Endothelial cell of umbilical vein (primary cell): ENCODE results near the gene GSTO2. TPM values are rescaled to one million over a fixed set of nuclear protein-coding genes. Genes with fewer than 3 reads are reported as not detected.

Experiments
- BruUV-seq: library from RNA; stranded (reverse); fragments of 400-500 nt; replicated peaks from 2 replicates; lab custom pipeline; 2021; lab: Mats Ljungman, UMichigan
- CTCF ChIA-PET: fragments of 300-600, 350-600 bp; sonication (Branson Sonifier 250); formaldehyde crosslinking; loops from one replicate; lab custom pipeline; 2021; ENCODE audit warnings: antibody characterized with exemption, inconsistent platforms; lab: Charles Lee
- POLR2A ChIA-PET: fragments of 300-600, 350-600 bp; sonication (Branson Sonifier 250); formaldehyde crosslinking; loops from one replicate; lab custom pipeline; 2021; ENCODE audit warnings: antibody characterized with exemption, inconsistent platforms; lab: Charles Lee
- DNase-seq: peaks from one replicate; pipeline ENCODE4 v3.0.0-alpha.2; 2011; ENCODE audit warnings: low read depth, low spot score
- FAIRE-seq: peaks from 2 replicates; lab custom pipeline; 2011; peaks lifted over from hg19 to GRCh38; lab: Jason Lieb, UNC
- H2AFZ ChIP-seq: 2 replicates; pipeline ENCODE4 v1.6.0; 2012; ENCODE audit warnings: low read depth, low read length, control low read depth, inconsistent platforms
- H3K27ac ChIP-seq: 2 replicates; pipeline ENCODE4 v1.5.1; 2011; ENCODE audit warnings: low read depth, mild to moderate bottlenecking, control low read depth, low read length, moderate library complexity; ENCODE audit not compliant: insufficient read depth
- H3K27me3 ChIP-seq, 2 experiments: 2 replicates each; pipeline versions ENCODE4 v1.6.0 to v1.6.1; 2011; ENCODE audit warnings: low read length in 2 of 2, mixed read lengths in 1 of 2; ENCODE audit not compliant: control insufficient read depth in 2 of 2, insufficient read depth in 2 of 2
- H3K36me3 ChIP-seq, 2 experiments: 2 replicates in 1 of 2; 3 replicates in 1 of 2; pipeline ENCODE4 v1.5.1; 2011; ENCODE audit warnings: low read length in 2 of 2, mild to moderate bottlenecking in 1 of 2, moderate library complexity in 1 of 2; ENCODE audit not compliant: control insufficient read depth in 2 of 2, insufficient read depth in 2 of 2; ENCODE audit errors: extremely low read depth in 1 of 2
- H3K4me1 ChIP-seq: 3 replicates; pipeline ENCODE4 v1.5.1; 2011; ENCODE audit warnings: mild to moderate bottlenecking, low read length; ENCODE audit not compliant: control insufficient read depth, insufficient read depth; ENCODE audit errors: extremely low read depth
- H3K4me2 ChIP-seq: 2 replicates; pipeline ENCODE4 v1.6.1; 2011; ENCODE audit warnings: low read length, control low read depth, mixed read lengths; ENCODE audit not compliant: insufficient read depth
- H3K4me3 ChIP-seq, 3 experiments: fragments of 200-600 bp in 1 of 3; sonication (generic), shearing (Covaris generic) in 1 of 3; replicated peaks in 1 of 3; 2 replicates each; pipeline ENCODE4 v1.5.1; 2011 to 2016; ENCODE audit warnings: control low read depth in 3 of 3, low read length in 3 of 3, mild to moderate bottlenecking in 2 of 3, inconsistent platforms in 1 of 3, low read depth in 1 of 3, moderate library complexity in 1 of 3; ENCODE audit not compliant: insufficient read depth in 1 of 3
- H3K79me2 ChIP-seq: 2 replicates; pipeline ENCODE4 v1.6.0; 2012; ENCODE audit warnings: low read length, inconsistent platforms; ENCODE audit not compliant: control insufficient read depth, insufficient read depth
- H3K9ac ChIP-seq: replicated peaks from 2 replicates; pipeline ENCODE3; 2011; ENCODE audit warnings: low read length, control low read depth; ENCODE audit not compliant: insufficient read depth; ENCODE audit errors: extremely low read depth
- H3K9me1 ChIP-seq: replicated peaks from 3 replicates; pipeline ENCODE4 v1.6.0; 2011; ENCODE audit warnings: mild to moderate bottlenecking, low read length; ENCODE audit not compliant: control insufficient read depth, insufficient read depth; ENCODE audit errors: extremely low read depth
- H3K9me3 ChIP-seq: replicated peaks from 2 replicates; pipeline ENCODE4 v1.5.1; 2012; ENCODE audit warnings: low read length, inconsistent platforms; ENCODE audit not compliant: control insufficient read depth, insufficient read depth
- H4K20me1 ChIP-seq: replicated peaks from 2 replicates; pipeline ENCODE3; 2011; ENCODE audit warnings: mild to moderate bottlenecking, low read length; ENCODE audit not compliant: control insufficient read depth, insufficient read depth; ENCODE audit errors: extremely low read depth
- CTCF ChIP-seq, 2 donors: IDR thresholded peaks; 1 replicate in 1 of 2; 2 replicates in 1 of 2; pipeline ENCODE4 v1.5.1; 2011; ENCODE audit warnings: low read length in 2 of 2, mild to moderate bottlenecking in 2 of 2, moderate library complexity in 2 of 2, control low read depth in 1 of 2, inconsistent platforms in 1 of 2, low read depth in 1 of 2; ENCODE audit not compliant: insufficient read depth in 1 of 2; ENCODE audit errors: extremely low read depth in 1 of 2
- EZH2 ChIP-seq: IDR thresholded peaks from 2 replicates; pipeline ENCODE4 v1.6.1; 2012; ENCODE audit warnings: borderline replicate concordance, low read depth, mild to moderate bottlenecking, moderate library complexity, low read length, inconsistent platforms; ENCODE audit not compliant: severe bottlenecking
- FOS ChIP-seq: IDR thresholded peaks from 2 replicates; pipeline ENCODE4 v1.6.1; 2011; ENCODE audit warnings: mild to moderate bottlenecking, low read length, moderate library complexity, borderline replicate concordance; ENCODE audit not compliant: insufficient read depth
- GATA2 ChIP-seq: IDR thresholded peaks from 2 replicates; pipeline ENCODE4 v1.7.0; 2011; ENCODE audit warnings: low read depth, mild to moderate bottlenecking, moderate library complexity, mixed read lengths, low read length; ENCODE audit not compliant: insufficient read length, insufficient read depth
- MAX ChIP-seq: IDR thresholded peaks from 2 replicates; pipeline ENCODE4 v1.6.1; 2011; ENCODE audit not compliant: insufficient read depth, insufficient read length
- MYC ChIP-seq: IDR thresholded peaks from one replicate; pipeline ENCODE4 v1.6.1; 2011; ENCODE audit warnings: mild to moderate bottlenecking, low read depth, low read length
- POLR2A ChIP-seq: IDR thresholded peaks from 2 replicates; pipeline ENCODE4 v1.6.1; 2012; ENCODE audit warnings: low read depth, mild to moderate bottlenecking, control low read depth, low read length
- POLR2AphosphoS5 ChIP-seq: IDR thresholded peaks from 2 replicates; pipeline ENCODE4 v1.6.1; 2012; ENCODE audit warnings: low read depth, mild to moderate bottlenecking, control low read depth, low read length, moderate library complexity; ENCODE audit not compliant: insufficient read depth
- dilution Hi-C: fragments of 300-500 bp; cut with MboI; formaldehyde crosslinking; loops from one replicate; pipeline ENCODE4 v1.15.0; 2019; ENCODE audit warnings: low sequenced_read_pairs; ENCODE audit not compliant: extremely low pct_ligation_motif_present
- intact Hi-C: fragments of 100-400 bp; cut with micrococcal nuclease; formaldehyde crosslinking; loops from one replicate; pipeline ENCODE4 v1.10.0; 2022
- polyA plus RNA-seq, 4 experiments: library from polyadenylated mRNA; depleted of rRNA in 3 of 4; stranded (reverse) in 3 of 4; unstranded in 1 of 4; fragments of >200 nt; gene quantifications; 2 replicates each; pipeline versions ENCODE4 v1.2.1 to v1.2.3, GENCODE V29; 2011 to 2012; ENCODE audit warnings: missing spikeins in 1 of 4
- total RNA-seq: library from RNA; stranded (reverse); gene quantifications from 2 replicates; pipeline ENCODE4 v1.2.3, GENCODE V29; 2021

GSTO2 gene
- total and polyA plus RNA-seq, 2 donors (not counting 3 experiments of a cell fraction or from before 2014, with no cell fraction given), result 0.84 to 1.4 TPM

- no peaks in the 10 kb centered on the region for H4K20me1 ChIP-seq
- peaks cover 6% of the 10 kb centered on the region for H3K4me1 ChIP-seq
- no peaks in the 10 kb centered on the region for H3K9me1 ChIP-seq
- FAIRE-seq (no peak), DNase-seq (no peak)
- no peaks in the 10 kb centered on the region for H3K9me3 ChIP-seq
- CTCF ChIA-PET, result interaction anchor here (0.9 kb wide), 1 partner anchor 24 kb away, joined by 4 read pairs; no protein-coding TSS in a partner anchor
- peaks cover 11% of the 10 kb centered on the region for H3K79me2 ChIP-seq
- dilution Hi-C loops (no loop called here), intact Hi-C loops (no loop called here)
- H3K9ac ChIP-seq, result no peak overlapping the region
- POLR2A ChIA-PET, result interaction anchor here (0.6 kb wide), 1 partner anchor 360 kb away, joined by 5 read pairs; no protein-coding TSS in a partner anchor
- no peak overlapping the region for H3K4me3 ChIP-seq
- H3K4me2 ChIP-seq, result no peak overlapping the region
- peaks cover 2% of the 10 kb centered on the region in 2 experiments for H3K27me3 ChIP-seq
- TF ChIP-seq MYC (no peak), CTCF (IDR thresholded peaks at IDR 0.05; ENCODE audit: extremely low read depth in 1 of 2, insufficient read depth in 1 of 2, low read depth in 1 of 2, low read length in 2 of 2) (no peak), MAX (no peak), FOS (no peak), EZH2 (no peak)
- BruUV-seq, result no TSS peak
- H2AFZ ChIP-seq, result no peak overlapping the region
- H3K27ac ChIP-seq, result no peak overlapping the region
- no peaks in the 10 kb centered on the region for H3K36me3 ChIP-seq
Observed at GRCh38 chr10:104250371-104250770, 18.6 kb upstream of the GSTO2 start.

- no peak overlapping the region for H2AFZ ChIP-seq
- no peaks in the 10 kb centered on the region for H3K36me3 ChIP-seq
- no peak overlapping the region for H3K4me3 ChIP-seq
- no peak overlapping the region for H3K27ac ChIP-seq
- intact Hi-C loops, result no loop called here
- ChIA-PET POLR2A (no interaction called here), CTCF (no interaction called here)
- no peak overlapping the region for H3K9ac ChIP-seq
- no peak overlapping the region for H3K4me2 ChIP-seq
- TF ChIP-seq POLR2AphosphoS5 (no peak), GATA2 (no peak), POLR2A (no peak), MYC (no peak), EZH2 (no peak), MAX (no peak), FOS (no peak), CTCF (IDR thresholded peaks at IDR 0.05; ENCODE audit: extremely low read depth in 1 of 2, insufficient read depth in 1 of 2, low read depth in 1 of 2, low read length in 2 of 2) (no peak)
- dilution Hi-C loops, result no loop called here
- no TSS peak for BruUV-seq
- no peak for FAIRE-seq
- H3K4me1 ChIP-seq, result peaks cover 12% of the 10 kb centered on the region
- H3K79me2 ChIP-seq, result peaks cover 21% of the 10 kb centered on the region
- DNase-seq, result no peak
- H3K27me3 ChIP-seq, result peaks cover 2% of the 10 kb centered on the region in 2 experiments
- no peaks in the 10 kb centered on the region for H3K9me1 ChIP-seq
- H3K9me3 ChIP-seq, result no peaks in the 10 kb centered on the region
- no peaks in the 10 kb centered on the region for H4K20me1 ChIP-seq
Observed at GRCh38 chr10:104251443-104251842, 17.5 kb upstream of the GSTO2 start.
